Neural progenitor cell (in vitro differentiated cells): ENCODE data around the gene HS3ST4. TPM values are rescaled to one million over a fixed set of nuclear protein-coding genes. Genes with fewer than 3 reads are reported as not detected.

Experiments used
- DNase-seq: peaks from one replicate; pipeline ENCODE4 v3.0.0-alpha.2; 2016; ENCODE audit warnings: low spot score
- H2AFZ ChIP-seq: fragments of 200-600 bp; sonication (generic); replicated peaks from 2 replicates; pipeline ENCODE4 v1.6.1; 2016; ENCODE audit warnings: antibody characterized with exemption
- H3F3A ChIP-seq: fragments of 200-600 bp; sonication (generic); 2 replicates; pipeline ENCODE4 v1.6.1; 2016; ENCODE audit warnings: antibody characterized with exemption, low read depth
- H3K27ac ChIP-seq: fragments of 200-600 bp; sonication (generic); 2 replicates; pipeline ENCODE4 v1.5.1; 2016; ENCODE audit warnings: mild to moderate bottlenecking
- H3K27me3 ChIP-seq: fragments of 200-600 bp; sonication (generic); 2 replicates; pipeline ENCODE4 v1.6.1; 2016; ENCODE audit warnings: mild to moderate bottlenecking, moderate library complexity
- H3K36me3 ChIP-seq: fragments of 200-600 bp; sonication (generic); 2 replicates; pipeline ENCODE4 v1.5.1; 2016
- H3K4me1 ChIP-seq: fragments of 200-600 bp; sonication (generic); 2 replicates; pipeline ENCODE4 v1.6.1; 2016; ENCODE audit warnings: mixed run types
- H3K4me2 ChIP-seq: fragments of 200-600 bp; sonication (generic); 2 replicates; pipeline ENCODE4 v1.6.1; 2016
- H3K4me3 ChIP-seq: fragments of 200-600 bp; sonication (generic); 2 replicates; pipeline ENCODE4 v1.5.1; 2016
- H3K79me2 ChIP-seq: fragments of 200-600 bp; sonication (generic); 2 replicates; pipeline ENCODE4 v1.6.1; 2016; ENCODE audit warnings: low read depth
- H3K9ac ChIP-seq: fragments of 200-600 bp; sonication (generic); 2 replicates; pipeline ENCODE4 v1.6.1; 2016
- H3K9me3 ChIP-seq: fragments of 200-600 bp; sonication (generic); 2 replicates; pipeline ENCODE4 v1.5.1; 2016; ENCODE audit warnings: low read depth
- H4K20me1 ChIP-seq: fragments of 200-600 bp; sonication (generic); 2 replicates; pipeline ENCODE4 v1.6.1; 2016; ENCODE audit warnings: low read depth
- H3K27ac Mint-ChIP-seq: 3 replicates; pipeline ENCODE4 v1.8.0; 2021; ENCODE audit warnings: mixed read lengths
- H3K27me3 Mint-ChIP-seq: 2 replicates; pipeline ENCODE4 v1.8.0; 2022; ENCODE audit warnings: low read depth, mild to moderate bottlenecking, inconsistent platforms, moderate library complexity, mixed read lengths; ENCODE audit not compliant: insufficient read depth
- H3K36me3 Mint-ChIP-seq: 3 replicates; pipeline ENCODE4 v1.8.0; 2021; ENCODE audit warnings: mixed read lengths
- H3K4me1 Mint-ChIP-seq: 3 replicates; pipeline ENCODE4 v1.8.0; 2021; ENCODE audit warnings: mixed read lengths
- H3K4me3 Mint-ChIP-seq: 3 replicates; pipeline ENCODE4 v1.8.0; 2021; ENCODE audit warnings: mild to moderate bottlenecking, moderate library complexity, mixed read lengths
- H3K9me3 Mint-ChIP-seq: 3 replicates; pipeline ENCODE4 v1.8.0; 2020; ENCODE audit warnings: mixed read lengths
- EZH2 ChIP-seq: fragments of 200-600 bp; sonication (generic); IDR thresholded peaks from 2 replicates; pipeline ENCODE4 v1.6.1; 2017; ENCODE audit warnings: antibody characterized with exemption, mild to moderate bottlenecking, moderate library complexity
- EZH2phosphoT487 ChIP-seq: fragments of 200-600 bp; sonication (generic); IDR thresholded peaks from 2 replicates; pipeline ENCODE4 v1.6.1; 2017; ENCODE audit warnings: antibody characterized with exemption
- total RNA-seq: library from RNA; depleted of rRNA; stranded (reverse); fragments of >200 nt; gene quantifications from 2 replicates; pipeline ENCODE4 v1.2.3, GENCODE V29; 2015; ENCODE audit warnings: low replicate concordance
- TF ChIP-seq, protein P1 (sequence below): fragments of 200-600 bp; sonication (generic); IDR thresholded peaks from 2 replicates; pipeline ENCODE4 v1.5.1; 2017; ENCODE audit warnings: antibody characterized with exemption, mild to moderate bottlenecking

Gene HS3ST4
- total RNA-seq, 1 donor from 2014 or later, result 2.5 TPM

DNA sequence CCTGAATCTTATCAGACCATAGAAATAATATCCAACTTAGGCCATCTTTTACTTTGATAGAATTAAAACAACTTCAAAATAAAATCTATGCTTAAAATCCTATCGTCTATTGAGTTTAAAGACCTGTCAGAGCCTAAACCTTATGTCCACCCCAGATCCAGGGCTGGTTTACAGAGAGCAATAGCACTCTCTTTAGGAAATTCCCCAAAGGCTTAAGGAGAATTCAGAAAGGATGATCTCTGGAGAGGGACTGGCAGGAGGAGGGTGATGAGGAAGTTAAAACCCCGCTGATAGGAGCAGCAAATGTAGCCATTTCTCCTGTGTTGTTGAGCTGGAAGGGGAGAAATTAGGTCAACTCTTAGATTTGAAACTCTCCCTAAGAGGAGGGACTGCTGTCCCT lies 175.3 kb downstream of the HS3ST4 start:
- H3K4me1 Mint-ChIP-seq, result peaks cover 22% of the 10 kb centered on the region
- Histone ChIP-seq H3K9ac (no peak overlapping the region), H3F3A (peaks cover 6% of the 10 kb centered on the region), H3K4me3 (no peak overlapping the region), H3K79me2 (no peaks in the 10 kb centered on the region), H2AFZ (no peak overlapping the region), H3K27me3 (no peaks in the 10 kb centered on the region), H3K4me1 (peaks cover 23% of the 10 kb centered on the region), H3K9me3 (no peaks in the 10 kb centered on the region), H4K20me1 (no peaks in the 10 kb centered on the region), H3K4me2 (no peak overlapping the region), H3K27ac (no peak overlapping the region), H3K36me3 (no peaks in the 10 kb centered on the region)
- H3K27ac Mint-ChIP-seq, result no peak overlapping the region
- H3K27me3 Mint-ChIP-seq, result peaks cover 6% of the 10 kb centered on the region
- no peak overlapping the region for H3K4me3 Mint-ChIP-seq
- peak; percentile 39 for DNase-seq
- TF ChIP-seq, protein P1, sequence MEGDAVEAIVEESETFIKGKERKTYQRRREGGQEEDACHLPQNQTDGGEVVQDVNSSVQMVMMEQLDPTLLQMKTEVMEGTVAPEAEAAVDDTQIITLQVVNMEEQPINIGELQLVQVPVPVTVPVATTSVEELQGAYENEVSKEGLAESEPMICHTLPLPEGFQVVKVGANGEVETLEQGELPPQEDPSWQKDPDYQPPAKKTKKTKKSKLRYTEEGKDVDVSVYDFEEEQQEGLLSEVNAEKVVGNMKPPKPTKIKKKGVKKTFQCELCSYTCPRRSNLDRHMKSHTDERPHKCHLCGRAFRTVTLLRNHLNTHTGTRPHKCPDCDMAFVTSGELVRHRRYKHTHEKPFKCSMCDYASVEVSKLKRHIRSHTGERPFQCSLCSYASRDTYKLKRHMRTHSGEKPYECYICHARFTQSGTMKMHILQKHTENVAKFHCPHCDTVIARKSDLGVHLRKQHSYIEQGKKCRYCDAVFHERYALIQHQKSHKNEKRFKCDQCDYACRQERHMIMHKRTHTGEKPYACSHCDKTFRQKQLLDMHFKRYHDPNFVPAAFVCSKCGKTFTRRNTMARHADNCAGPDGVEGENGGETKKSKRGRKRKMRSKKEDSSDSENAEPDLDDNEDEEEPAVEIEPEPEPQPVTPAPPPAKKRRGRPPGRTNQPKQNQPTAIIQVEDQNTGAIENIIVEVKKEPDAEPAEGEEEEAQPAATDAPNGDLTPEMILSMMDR, result no peak
- TF ChIP-seq EZH2, result no peak
- TF ChIP-seq EZH2phosphoT487, result no peak
- H3K9me3 Mint-ChIP-seq, result peaks cover 9% of the 10 kb centered on the region
- H3K36me3 Mint-ChIP-seq, result no peaks in the 10 kb centered on the region

DNA sequence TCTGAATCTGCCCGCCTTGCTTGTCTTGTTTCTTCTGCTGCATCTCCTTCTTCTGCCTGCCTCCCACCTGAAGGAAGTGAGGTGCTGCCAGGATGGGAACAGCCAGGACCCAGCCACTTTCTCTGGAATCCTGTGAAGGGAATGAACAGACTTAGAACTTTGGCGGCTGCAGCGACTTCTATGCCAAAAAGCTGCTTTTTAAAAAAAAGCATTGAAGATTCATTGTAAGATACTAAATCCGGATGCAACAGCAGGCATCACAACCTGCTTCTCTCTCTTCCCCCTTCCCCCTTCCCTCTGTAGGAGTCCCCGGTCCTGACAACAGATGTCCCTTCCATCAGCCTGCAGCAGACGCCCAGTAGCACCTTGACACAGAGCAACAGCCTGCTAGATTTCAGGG lies 176.3 kb downstream of the HS3ST4 start:
- H3F3A ChIP-seq, result peaks cover 6% of the 10 kb centered on the region

DNA sequence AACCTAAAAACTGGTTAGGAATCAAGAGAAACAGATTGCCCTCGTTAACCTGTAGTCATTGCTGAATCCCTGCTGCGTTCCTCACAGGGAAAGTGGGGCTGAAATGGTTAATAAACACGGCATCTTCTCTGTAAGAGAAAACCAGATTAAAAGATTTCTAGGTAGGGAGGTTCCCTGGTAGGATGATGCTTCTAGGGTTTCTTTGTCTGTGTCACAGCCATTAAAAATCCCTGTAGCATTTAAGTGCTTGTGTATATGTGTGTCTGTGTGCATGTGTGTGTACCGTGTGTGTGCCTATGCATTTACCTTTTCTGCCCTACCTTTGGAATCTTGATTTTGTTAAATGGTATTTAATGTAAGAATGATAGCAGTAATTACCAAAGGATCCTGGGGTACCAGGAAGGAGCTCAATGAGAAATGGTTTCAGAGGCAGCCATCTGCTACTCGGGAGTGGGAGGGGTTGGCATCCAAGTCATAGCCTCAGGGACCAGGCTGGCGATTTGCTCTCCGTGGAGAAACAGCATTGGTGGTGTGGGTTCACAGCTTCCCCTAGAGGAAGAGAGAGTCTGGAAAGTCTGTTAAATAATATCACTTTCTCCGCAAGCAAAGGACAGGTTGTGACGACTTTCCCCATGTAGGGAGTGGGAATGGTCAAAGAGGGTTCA lies 177.1 kb downstream of the HS3ST4 start:
- Histone ChIP-seq H3K36me3 (no peaks in the 10 kb centered on the region), H3K4me2 (peak overlapping the region; percentile 54), H3F3A (peaks cover 6% of the 10 kb centered on the region), H3K27me3 (no peaks in the 10 kb centered on the region), H2AFZ (peak overlapping the region; percentile 57), H3K9ac (no peak overlapping the region), H3K27ac (no peak overlapping the region), H4K20me1 (no peaks in the 10 kb centered on the region), H3K9me3 (no peaks in the 10 kb centered on the region), H3K79me2 (no peaks in the 10 kb centered on the region), H3K4me1 (peaks cover 23% of the 10 kb centered on the region), H3K4me3 (no peak overlapping the region)
- Mint-ChIP-seq H3K9me3 (peaks cover 4% of the 10 kb centered on the region), H3K4me1 (peaks cover 25% of the 10 kb centered on the region), H3K27me3 (peaks cover 6% of the 10 kb centered on the region), H3K4me3 (no peak overlapping the region), H3K36me3 (no peaks in the 10 kb centered on the region), H3K27ac (no peak overlapping the region)
- no peak for DNase-seq
- TF ChIP-seq EZH2 (no peak), EZH2phosphoT487 (no peak)
- TF ChIP-seq, protein P1, result no peak

More for the DNA sequence above, 176.3 kb downstream of the HS3ST4 start:
- Histone ChIP-seq H3K9me3 (no peaks in the 10 kb centered on the region), H3K79me2 (no peaks in the 10 kb centered on the region), H2AFZ (peak overlapping the region; percentile 57), H3K9ac (no peak overlapping the region), H4K20me1 (no peaks in the 10 kb centered on the region), H3K27me3 (no peaks in the 10 kb centered on the region), H3K27ac (no peak overlapping the region), H3K4me2 (peak overlapping the region; percentile 54), H3K36me3 (no peaks in the 10 kb centered on the region), H3K4me3 (no peak overlapping the region), H3K4me1 (peaks cover 23% of the 10 kb centered on the region)
- Mint-ChIP-seq H3K9me3 (peaks cover 7% of the 10 kb centered on the region), H3K4me3 (no peak overlapping the region), H3K4me1 (peaks cover 25% of the 10 kb centered on the region), H3K36me3 (no peaks in the 10 kb centered on the region), H3K27ac (no peak overlapping the region), H3K27me3 (peaks cover 6% of the 10 kb centered on the region)
- TF ChIP-seq EZH2 (no peak), EZH2phosphoT487 (no peak)
- TF ChIP-seq, protein P1, result no peak
- no peak for DNase-seq
